Left ventricle myocardium inferior (tissue), 1 donor: ENCODE measurements around the gene CEP128. TPM values are rescaled to one million over a fixed set of nuclear protein-coding genes. Genes with fewer than 3 reads are reported as not detected.

ENCODE experiments used
- DNase-seq: peaks from one replicate; pipeline ENCODE4 v3.0.0-alpha.2; 2020
- H3K27ac ChIP-seq: fragments of 200-600 bp; replicated peaks from 2 replicates; pipeline ENCODE4 v1.8.0; 2021
- H3K27me3 ChIP-seq: fragments of 200-600 bp; 2 replicates; pipeline ENCODE4 v1.8.0; 2021; ENCODE audit warnings: low read depth
- H3K36me3 ChIP-seq: fragments of 200-600 bp; 2 replicates; pipeline ENCODE4 v1.8.0; 2021
- H3K4me1 ChIP-seq: fragments of 200-600 bp; 2 replicates; pipeline ENCODE4 v1.8.0; 2021
- H3K4me3 ChIP-seq: fragments of 200-600 bp; 2 replicates; pipeline ENCODE4 v1.8.0; 2021; ENCODE audit warnings: mild to moderate bottlenecking, moderate library complexity
- H3K9me3 ChIP-seq: fragments of 200-600 bp; replicated peaks from 2 replicates; pipeline ENCODE4 v1.8.0; 2021
- CTCF ChIP-seq: fragments of 200-600 bp; IDR thresholded peaks from 2 replicates; pipeline ENCODE4 v1.8.0; 2021; ENCODE audit warnings: antibody characterized with exemption, mild to moderate bottlenecking, borderline replicate concordance
- intact Hi-C: fragments of 100-400 bp; cut with micrococcal nuclease; formaldehyde crosslinking; loops from one replicate; pipeline ENCODE4 v1.11.0; 2022
- total RNA-seq: library from RNA; stranded (reverse); fragmentation: NEBNext Ultra II Directional; extraction: Animal tissue kit (Norgen Biotek cat#: 25700); gene quantifications from one replicate; pipeline ENCODE4 v1.2.1, GENCODE V29; 2021
- donor health status: DM: no; HTN: yes; CAD: no; lungs with severe emphysema.

The CEP128 gene
- total RNA-seq, 1 donor from 2014 or later = 2.3 TPM

GRCh38 chr14:80519002-80519401 is 422.5 kb downstream of the CEP128 start:
- Histone ChIP-seq H3K36me3 (no peaks in the 10 kb centered on the region), H3K27ac (no peak overlapping the region), H3K27me3 (no peaks in the 10 kb centered on the region), H3K4me1 (no peaks in the 10 kb centered on the region), H3K9me3 (peaks cover under 1% of the 10 kb centered on the region), H3K4me3 (no peak overlapping the region)
- intact Hi-C loops = no loop called here
- TF ChIP-seq CTCF = no peak
- DNase-seq = no peak

GRCh38 chr14:80518173-80518572 is 423.4 kb downstream of the CEP128 start:
- H3K27ac ChIP-seq = no peak overlapping the region
- intact Hi-C loops = no loop called here
- H3K4me1 ChIP-seq = no peaks in the 10 kb centered on the region
- no peak overlapping the region for H3K4me3 ChIP-seq
- H3K9me3 ChIP-seq = peaks cover 9% of the 10 kb centered on the region
- no peaks in the 10 kb centered on the region for H3K27me3 ChIP-seq
- TF ChIP-seq CTCF = no peak
- no peak for DNase-seq
- no peaks in the 10 kb centered on the region for H3K36me3 ChIP-seq

DNA sequence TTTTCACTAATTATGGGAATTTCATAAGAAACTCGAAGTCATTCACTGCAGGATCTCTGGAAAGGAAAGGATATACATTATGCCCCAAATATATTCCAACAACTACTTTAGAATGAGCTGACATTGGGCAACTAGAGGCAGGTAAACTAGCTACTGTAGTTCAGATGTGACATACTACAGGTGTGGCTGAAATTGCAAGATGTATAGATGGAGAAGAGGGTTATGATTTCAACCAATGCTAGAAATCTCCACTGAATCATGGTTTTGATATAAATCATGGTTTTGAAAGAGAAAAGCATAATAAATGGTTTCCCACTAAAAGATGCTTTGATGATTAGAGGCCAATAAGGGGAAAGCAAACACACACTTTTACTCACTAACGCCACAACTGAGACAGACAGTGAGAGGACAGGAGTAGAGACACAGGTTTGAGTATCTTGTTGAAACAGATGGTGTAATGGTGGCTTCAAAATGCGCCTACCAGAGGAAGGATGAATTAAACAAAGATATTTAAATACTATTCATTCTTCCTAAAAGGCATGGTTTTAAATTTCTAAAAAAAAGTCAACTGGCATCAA is 434.2 kb downstream of the CEP128 start:
- H3K36me3 ChIP-seq = no peaks in the 10 kb centered on the region
- TF ChIP-seq CTCF = no peak
- intact Hi-C loops = no loop called here
- H3K4me3 ChIP-seq = no peak overlapping the region
- H3K27ac ChIP-seq = no peak overlapping the region
- no peak for DNase-seq
- H3K9me3 ChIP-seq = peaks cover 14% of the 10 kb centered on the region
- no peaks in the 10 kb centered on the region for H3K27me3 ChIP-seq
- no peaks in the 10 kb centered on the region for H3K4me1 ChIP-seq

DNA sequence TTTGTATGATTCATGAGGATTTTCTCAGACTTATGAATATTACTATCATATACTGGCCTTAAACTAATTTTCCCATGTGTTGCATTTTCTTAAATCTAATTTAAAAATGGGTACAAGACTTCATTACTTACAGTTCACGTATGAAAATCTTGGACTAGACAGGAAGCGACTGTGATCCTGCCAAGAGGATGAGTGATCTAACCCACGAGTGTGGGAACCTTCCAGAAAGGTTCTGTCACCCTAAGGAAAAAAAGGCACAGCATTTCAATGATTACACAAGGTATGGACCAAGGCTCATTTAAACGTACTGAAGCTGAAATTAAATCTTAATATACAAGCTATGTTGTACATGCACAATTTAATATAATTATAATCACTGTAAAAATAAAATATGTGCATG is 436.8 kb downstream of the CEP128 start:
- Histone ChIP-seq H3K27ac (no peak overlapping the region), H3K4me3 (no peak overlapping the region), H3K36me3 (no peaks in the 10 kb centered on the region), H3K9me3 (no peaks in the 10 kb centered on the region), H3K4me1 (no peaks in the 10 kb centered on the region), H3K27me3 (no peaks in the 10 kb centered on the region)
- intact Hi-C loops = no loop called here
- no peak for TF ChIP-seq CTCF
- DNase-seq = no peak

DNA sequence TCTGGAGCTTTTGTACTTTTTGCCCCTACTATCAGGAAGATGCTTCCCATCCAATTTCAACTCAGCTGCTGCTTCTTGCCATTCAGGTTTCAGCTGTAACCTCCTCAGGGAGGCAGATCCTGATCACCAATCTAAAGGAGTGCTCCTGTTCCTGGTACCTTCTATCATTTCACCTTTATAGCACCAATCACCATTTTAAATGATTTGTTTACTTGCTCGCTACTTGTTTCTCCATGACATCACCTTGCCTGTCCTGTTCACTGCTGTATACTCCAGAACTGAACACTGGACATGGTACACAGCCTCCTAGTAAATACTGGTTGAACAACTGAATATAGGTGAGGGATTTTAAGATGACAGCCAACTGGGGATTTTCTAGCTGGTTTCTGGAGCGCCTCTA is 443.0 kb downstream of the CEP128 start:
- intact Hi-C loops = no loop called here
- Histone ChIP-seq H3K4me1 (no peaks in the 10 kb centered on the region), H3K9me3 (no peaks in the 10 kb centered on the region), H3K27ac (no peak overlapping the region), H3K27me3 (no peaks in the 10 kb centered on the region), H3K36me3 (no peaks in the 10 kb centered on the region), H3K4me3 (no peak overlapping the region)
- DNase-seq = no peak
- no peak for TF ChIP-seq CTCF
